Liver (tissue), 3 donors: ENCODE measurements around the gene CBFA2T2.

Experiments
- ATF3 ChIP-seq: IDR thresholded peaks from 2 replicates; pipeline ENCODE4 v1.6.1; 2016; ENCODE audit warnings: antibody characterized with exemption
- CTCF ChIP-seq: fragments of 150-350 bp; IDR thresholded peaks from 2 replicates; pipeline ENCODE4 v1.5.1; 2017; ENCODE audit warnings: improper control_type of control experiment, low read depth, low read length; ENCODE audit not compliant: missing input control
- EGR1 ChIP-seq, 2 donors: IDR thresholded peaks; 2 replicates each; pipeline ENCODE4 v1.6.1; 2016 to 2018; ENCODE audit warnings: antibody characterized with exemption in 2 of 2, low read depth in 2 of 2
- GABPA ChIP-seq, 2 donors: IDR thresholded peaks in 1 of 2; conservative IDR thresholded peaks in 1 of 2; 2 replicates each; pipeline ENCODE4 v1.6.1; 2016; ENCODE audit warnings: antibody characterized with exemption in 2 of 2, mild to moderate bottlenecking in 1 of 2, moderate library complexity in 1 of 2
- JUND ChIP-seq, 2 donors: IDR thresholded peaks; 2 replicates each; pipeline ENCODE4 v1.6.1; 2016; ENCODE audit warnings: antibody characterized with exemption in 2 of 2
- RAD21 ChIP-seq, 2 donors: IDR thresholded peaks; 2 replicates each; pipeline ENCODE4 v1.6.1; 2016; ENCODE audit warnings: antibody characterized with exemption in 2 of 2, mild to moderate bottlenecking in 2 of 2
- REST ChIP-seq: IDR thresholded peaks from 2 replicates; pipeline ENCODE4 v1.6.1; 2016; ENCODE audit warnings: antibody characterized with exemption, mild to moderate bottlenecking
- RXRA ChIP-seq, 2 donors: IDR thresholded peaks; 2 replicates each; pipeline ENCODE4 v1.6.1; 2017 to 2018; ENCODE audit warnings: antibody characterized with exemption in 2 of 2, mild to moderate bottlenecking in 1 of 2
- SP1 ChIP-seq: IDR thresholded peaks from 2 replicates; pipeline ENCODE4 v1.6.1; 2018; ENCODE audit warnings: antibody characterized with exemption, mild to moderate bottlenecking
- TAF1 ChIP-seq: conservative IDR thresholded peaks from 2 replicates; pipeline ENCODE4 v1.6.1; 2016; ENCODE audit warnings: antibody characterized with exemption, mild to moderate bottlenecking
- donor health status: healthy.
- donor health status: healthy.

GRCh38 chr20:33524261-33524660 is 34.4 kb downstream of the CBFA2T2 start:
- TF ChIP-seq CTCF (no peak), RXRA (IDR thresholded peaks at IDR 0.05) (no peak), RAD21 (IDR thresholded peaks at IDR 0.05) (no peak), REST (no peak), EGR1 (IDR thresholded peaks at IDR 0.05; ENCODE audit: low read depth in 2 of 2) (no peak), SP1 (no peak), ATF3 (no peak), GABPA (IDR thresholded peaks at IDR 0.05 in 1 of 2, conservative IDR thresholded peaks at IDR 0.05 in 1 of 2) (no peak), TAF1 (no peak), JUND (IDR thresholded peaks at IDR 0.05) (no peak)
